ENCODE results near the gene ANAPC10. TPM values are rescaled to one million over a fixed set of nuclear protein-coding genes. Genes with fewer than 3 reads are reported as not detected.

Gene ANAPC10
- polyA plus RNA-seq, 2 of the 4 experiments (the other 2 are of a cell fraction) = 16.4 to 33.8 TPM

DNA sequence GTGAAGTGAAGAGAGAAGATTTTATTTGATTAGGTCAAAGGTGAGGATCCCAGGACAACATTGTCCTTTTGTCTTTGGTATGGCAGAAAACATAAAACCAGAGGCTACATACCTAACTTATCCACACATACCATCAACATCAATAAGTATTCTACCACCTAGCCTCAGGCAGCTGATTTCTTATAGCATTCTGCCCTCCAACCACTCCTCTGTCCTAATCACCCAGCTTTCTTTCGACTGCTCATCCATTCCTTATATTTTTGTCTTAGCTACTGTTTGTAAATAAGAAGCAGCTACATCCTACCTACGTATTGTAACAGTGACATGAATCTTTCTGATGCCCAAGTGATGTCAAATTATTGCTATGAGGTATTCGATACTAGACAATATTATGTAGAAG, 129.4 kb downstream of the ANAPC10 start:
- Histone ChIP-seq H3K4me1 (no peaks in the 10 kb centered on the region), H3K9me3 (no peaks in the 10 kb centered on the region), H3K4me2 (no peak overlapping the region), H3K4me3 (no peak overlapping the region), H3K27ac (no peak overlapping the region)
- no peak for FAIRE-seq
- no peak for ATAC-seq
- CTCF ChIA-PET = no interaction called here
- no peak for DNase-seq (ENCODE audit: low read depth in 1 of 2, low spot score in 1 of 2)
- 55% methylated on average over 3 of the region's 3 CpGs for WGBS (ENCODE audit: missing lambda C conversion rate)
- POLR2A ChIA-PET = no interaction called here
- no peak for TF ChIP-seq CHD2 (IDR thresholded peaks at IDR 0.05; ENCODE audit: low read length, partially characterized antibody)
- no peak for TF ChIP-seq GATA3 (IDR thresholded peaks at IDR 0.05; ENCODE audit: borderline replicate concordance)
- no peak for TF ChIP-seq KDM5A (IDR thresholded peaks at IDR 0.05)
- no peak for TF ChIP-seq SREBF2 (IDR thresholded peaks at IDR 0.05)
- no peak for TF ChIP-seq ZNF302 (CRISPR knock-in tag; IDR thresholded peaks at IDR 0.05)
- no peak for TF ChIP-seq BHLHE40 (IDR thresholded peaks at IDR 0.05; ENCODE audit: low read depth, low read length)
- TF ChIP-seq JUN (IDR thresholded peaks at IDR 0.05) = no peak
- no peak for TF ChIP-seq FOXS1 (CRISPR knock-in tag; IDR thresholded peaks at IDR 0.05)
- no peak for TF ChIP-seq RFX5 (IDR thresholded peaks at IDR 0.05)
- TF ChIP-seq, protein P1, sequence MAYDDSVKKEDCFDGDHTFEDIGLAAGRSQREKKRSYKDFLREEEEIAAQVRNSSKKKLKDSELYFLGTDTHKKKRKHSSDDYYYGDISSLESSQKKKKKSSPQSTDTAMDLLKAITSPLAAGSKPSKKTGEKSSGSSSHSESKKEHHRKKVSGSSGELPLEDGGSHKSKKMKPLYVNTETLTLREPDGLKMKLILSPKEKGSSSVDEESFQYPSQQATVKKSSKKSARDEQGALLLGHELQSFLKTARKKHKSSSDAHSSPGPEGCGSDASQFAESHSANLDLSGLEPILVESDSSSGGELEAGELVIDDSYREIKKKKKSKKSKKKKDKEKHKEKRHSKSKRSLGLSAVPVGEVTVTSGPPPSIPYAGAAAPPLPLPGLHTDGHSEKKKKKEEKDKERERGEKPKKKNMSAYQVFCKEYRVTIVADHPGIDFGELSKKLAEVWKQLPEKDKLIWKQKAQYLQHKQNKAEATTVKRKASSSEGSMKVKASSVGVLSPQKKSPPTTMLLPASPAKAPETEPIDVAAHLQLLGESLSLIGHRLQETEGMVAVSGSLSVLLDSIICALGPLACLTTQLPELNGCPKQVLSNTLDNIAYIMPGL (CRISPR knock-in tag; IDR thresholded peaks at IDR 0.05; ENCODE audit: borderline replicate concordance) = no peak
- no peak for TF ChIP-seq HOXA7 (CRISPR knock-in tag; IDR thresholded peaks at IDR 0.05)
- TF ChIP-seq HOXB5 (CRISPR knock-in tag; IDR thresholded peaks at IDR 0.05) = no peak
- TF ChIP-seq NPAS2 (CRISPR knock-in tag; IDR thresholded peaks at IDR 0.05; ENCODE audit: borderline replicate concordance) = no peak
- TF ChIP-seq POLR2A (IDR thresholded peaks at IDR 0.05; ENCODE audit: low read length) = no peak

DNA sequence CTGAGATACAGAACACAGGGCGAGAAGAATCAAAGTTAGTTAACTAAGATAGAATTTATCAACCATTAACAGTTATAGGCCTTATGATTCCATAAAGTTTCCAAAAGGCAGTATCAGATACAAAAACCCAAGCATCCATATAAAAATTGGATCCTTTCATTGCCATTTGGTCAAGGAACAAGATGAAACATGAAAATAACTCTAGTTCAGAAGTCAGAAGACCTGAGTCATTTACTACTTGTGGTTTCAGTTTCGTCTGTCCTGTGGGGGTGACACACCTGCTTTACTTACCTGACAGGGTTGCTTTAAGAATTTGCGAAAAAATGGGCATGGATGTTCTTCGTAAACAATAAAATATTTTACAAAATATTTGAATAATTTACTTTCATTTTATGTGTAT, 130.8 kb downstream of the ANAPC10 start:
- H3K4me1 ChIP-seq = no peaks in the 10 kb centered on the region
- FAIRE-seq = no peak

More for the DNA sequence above, 130.8 kb downstream of the ANAPC10 start:
- TF ChIP-seq, protein P1 (CRISPR knock-in tag; IDR thresholded peaks at IDR 0.05; ENCODE audit: borderline replicate concordance) = no peak
- TF ChIP-seq CBX2 (IDR thresholded peaks at IDR 0.05; ENCODE audit: borderline replicate concordance, low read depth) (no peak), FOSB (CRISPR knock-in tag; IDR thresholded peaks at IDR 0.05) (no peak), HOXB5 (CRISPR knock-in tag; IDR thresholded peaks at IDR 0.05) (no peak), GATA3 (IDR thresholded peaks at IDR 0.05; ENCODE audit: borderline replicate concordance) (no peak), NFE2L2 (conservative IDR thresholded peaks at IDR 0.05; ENCODE audit: low read length) (no peak), FOXS1 (CRISPR knock-in tag; IDR thresholded peaks at IDR 0.05) (no peak), POLR2AphosphoS2 (conservative IDR thresholded peaks at IDR 0.05; ENCODE audit: low read length) (no peak)
- TF ChIP-seq, protein P2, sequence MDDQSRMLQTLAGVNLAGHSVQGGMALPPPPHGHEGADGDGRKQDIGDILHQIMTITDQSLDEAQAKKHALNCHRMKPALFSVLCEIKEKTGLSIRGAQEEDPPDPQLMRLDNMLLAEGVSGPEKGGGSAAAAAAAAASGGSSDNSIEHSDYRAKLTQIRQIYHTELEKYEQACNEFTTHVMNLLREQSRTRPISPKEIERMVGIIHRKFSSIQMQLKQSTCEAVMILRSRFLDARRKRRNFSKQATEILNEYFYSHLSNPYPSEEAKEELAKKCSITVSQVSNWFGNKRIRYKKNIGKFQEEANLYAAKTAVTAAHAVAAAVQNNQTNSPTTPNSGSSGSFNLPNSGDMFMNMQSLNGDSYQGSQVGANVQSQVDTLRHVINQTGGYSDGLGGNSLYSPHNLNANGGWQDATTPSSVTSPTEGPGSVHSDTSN (IDR thresholded peaks at IDR 0.05) = no peak
- TF ChIP-seq, protein P3, sequence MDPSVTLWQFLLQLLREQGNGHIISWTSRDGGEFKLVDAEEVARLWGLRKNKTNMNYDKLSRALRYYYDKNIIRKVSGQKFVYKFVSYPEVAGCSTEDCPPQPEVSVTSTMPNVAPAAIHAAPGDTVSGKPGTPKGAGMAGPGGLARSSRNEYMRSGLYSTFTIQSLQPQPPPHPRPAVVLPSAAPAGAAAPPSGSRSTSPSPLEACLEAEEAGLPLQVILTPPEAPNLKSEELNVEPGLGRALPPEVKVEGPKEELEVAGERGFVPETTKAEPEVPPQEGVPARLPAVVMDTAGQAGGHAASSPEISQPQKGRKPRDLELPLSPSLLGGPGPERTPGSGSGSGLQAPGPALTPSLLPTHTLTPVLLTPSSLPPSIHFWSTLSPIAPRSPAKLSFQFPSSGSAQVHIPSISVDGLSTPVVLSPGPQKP (IDR thresholded peaks at IDR 0.05; ENCODE audit: low read depth, low read length) = no peak
- Histone ChIP-seq H3K4me3 (no peak overlapping the region), H3K9me3 (no peaks in the 10 kb centered on the region), H3K27ac (no peak overlapping the region), H3K4me2 (no peak overlapping the region)
- ChIA-PET POLR2A (no interaction called here), CTCF (no interaction called here)
- no peak for DNase-seq (ENCODE audit: low read depth in 1 of 2, low spot score in 1 of 2)
- WGBS (ENCODE audit: missing lambda C conversion rate) = 74% methylated on average over 4 of the region's 4 CpGs
- ATAC-seq = no peak
